GM12878 (cell line): ENCODE measurements around the gene FANCF. TPM values are rescaled to one million over a fixed set of nuclear protein-coding genes. Genes with fewer than 3 reads are reported as not detected.

Source experiments
- ASH2L ChIP-seq: fragments of 300-600, 200-600 bp; sonication (generic); IDR thresholded peaks from 2 replicates; pipeline ENCODE4 v1.6.1; 2017; ENCODE audit warnings: low read depth, mild to moderate bottlenecking, borderline replicate concordance
- BHLHE40 ChIP-seq, 2 experiments: fragments of 450-650 bp in 1 of 2; IDR thresholded peaks; 2 replicates each; pipeline ENCODE4 v1.6.1; 2011 to 2017; ENCODE audit warnings: low read depth in 2 of 2, borderline replicate concordance in 1 of 2, improper control_type of control experiment in 1 of 2, low read length in 1 of 2, mild to moderate bottlenecking in 1 of 2
- CREM ChIP-seq: IDR thresholded peaks from 2 replicates; pipeline ENCODE4 v1.6.1; 2014; ENCODE audit warnings: antibody characterized with exemption, low read depth
- FOXM1 ChIP-seq: IDR thresholded peaks from 2 replicates; pipeline ENCODE4 v1.6.1; 2012; ENCODE audit warnings: low read depth, mild to moderate bottlenecking, inconsistent platforms, low read length, moderate library complexity
- GATAD2B ChIP-seq: fragments of 450-650 bp; conservative IDR thresholded peaks from 2 replicates; pipeline ENCODE4 v1.6.1; 2017; ENCODE audit warnings: low read depth, mild to moderate bottlenecking, moderate library complexity
- HCFC1 ChIP-seq: fragments of 150-350 bp; IDR thresholded peaks from 2 replicates; pipeline ENCODE4 v1.6.1; 2014; ENCODE audit warnings: low read length
- HDAC6 ChIP-seq: fragments of 200-600 bp; sonication (generic); IDR thresholded peaks from one replicate; pipeline ENCODE4 v1.8.0; 2017; ENCODE audit warnings: antibody characterized with exemption; ENCODE audit not compliant: unreplicated experiment
- IRF4 ChIP-seq: IDR thresholded peaks from 2 replicates; pipeline ENCODE4 v1.6.1; 2011; ENCODE audit warnings: low read depth, low read length
- MYB ChIP-seq: fragments of 150-350 bp; IDR thresholded peaks from 2 replicates; pipeline ENCODE4 v1.6.1; 2014; ENCODE audit warnings: mild to moderate bottlenecking, low read depth, low read length, borderline replicate concordance
- NFYB ChIP-seq: IDR thresholded peaks from 2 replicates; pipeline ENCODE4 v1.6.1; 2011; ENCODE audit warnings: low read depth, mild to moderate bottlenecking, low read length, improper control_type of control experiment, moderate library complexity; ENCODE audit not compliant: insufficient read depth
- NR2C1 ChIP-seq: fragments of 450-650 bp; IDR thresholded peaks from 2 replicates; pipeline ENCODE4 v1.6.1; 2017; ENCODE audit warnings: antibody characterized with exemption, mild to moderate bottlenecking, moderate library complexity
- RFX5 ChIP-seq: IDR thresholded peaks from 2 replicates; pipeline ENCODE4 v1.6.1; 2011; ENCODE audit warnings: low read depth, low read length, improper control_type of control experiment
- SMAD5 ChIP-seq: IDR thresholded peaks from 2 replicates; pipeline ENCODE4 v1.6.1; 2016; ENCODE audit warnings: antibody characterized with exemption, low read depth
- SMC3 ChIP-seq: IDR thresholded peaks from 2 replicates; pipeline ENCODE4 v1.6.1; 2011; ENCODE audit warnings: low read length, improper control_type of control experiment, borderline replicate concordance
- SREBF1 ChIP-seq: IDR thresholded peaks from 2 replicates; pipeline ENCODE4 v1.6.1; 2012; ENCODE audit warnings: mild to moderate bottlenecking, low read length
- TCF3 ChIP-seq: IDR thresholded peaks from 2 replicates; pipeline ENCODE4 v1.6.1; 2012; ENCODE audit warnings: low read depth, mild to moderate bottlenecking, low read length, borderline replicate concordance; ENCODE audit not compliant: insufficient read depth
- YBX1 ChIP-seq: fragments of 450-650 bp; IDR thresholded peaks from 2 replicates; pipeline ENCODE4 v1.6.1; 2016; ENCODE audit warnings: antibody characterized with exemption
- YY1 ChIP-seq: IDR thresholded peaks from 2 replicates; pipeline ENCODE4 v1.6.1; 2011; ENCODE audit warnings: low read depth, mild to moderate bottlenecking, low read length
- ZSCAN29 ChIP-seq: fragments of 450-650 bp; IDR thresholded peaks from 2 replicates; pipeline ENCODE4 v1.6.1; 2017; ENCODE audit warnings: mild to moderate bottlenecking, moderate library complexity
- polyA plus RNA-seq, 11 experiments: library from polyadenylated mRNA; depleted of rRNA in 4 of 11; unstranded in 6 of 11; stranded (reverse) in 5 of 11; fragments of >200 nt; fragmentation: Nextera tagmentation in 4 of 11; fragmentation: Illumina TruSeq in 1 of 11; extraction: Ambion mirVana in 4 of 11; extraction: Trizol in 1 of 11; gene quantifications; 1 replicate in 1 of 11; 2 replicates in 10 of 11; pipeline versions ENCODE4 v1.2.1 to v1.2.3, GENCODE V29; 2011 to 2016; ENCODE audit warnings: inconsistent platforms in 2 of 11, missing spikeins in 2 of 11, low read depth in 1 of 11
- total RNA-seq, 4 experiments: library from RNA; depleted of rRNA in 3 of 4; stranded (reverse); fragments of >200 nt in 3 of 4; fragmentation: Illumina TruSeq in 1 of 4; extraction: Trizol in 1 of 4; gene quantifications; 2 replicates each; pipeline versions ENCODE4 v1.2.1 to v1.2.3, GENCODE V29; 2013 to 2021
- TF ChIP-seq, protein P1 (sequence below): IDR thresholded peaks from 2 replicates; pipeline ENCODE4 v1.6.1; 2012; ENCODE audit warnings: low read depth, low read length, improper control_type of control experiment
- TF ChIP-seq, protein P2 (sequence below): fragments of 450-650 bp; IDR thresholded peaks from 2 replicates; pipeline ENCODE4 v1.6.1; 2017; ENCODE audit warnings: low read depth, mild to moderate bottlenecking, moderate library complexity
- TF ChIP-seq, protein P3 (sequence below): fragments of 450-650 bp; IDR thresholded peaks from 2 replicates; pipeline ENCODE4 v1.6.1; 2017; ENCODE audit warnings: mild to moderate bottlenecking, low read depth, inconsistent platforms; ENCODE audit not compliant: poor library complexity, severe bottlenecking

The FANCF gene
- total and polyA plus RNA-seq, 10 of the 15 experiments (the other 5 are each of a cell fraction or from before 2014, with no cell fraction given) = 1.6 to 19.9 (median 12.2) TPM

GRCh38 chr11:22668005-22668796, 42.6 kb upstream of the FANCF start (continued):
- TF ChIP-seq NFYB = no peak
- no peak for TF ChIP-seq RFX5
- 0 out of 2 replicates have a peak, but pooled peaks have one; percentile 38 for TF ChIP-seq GATAD2B
- TF ChIP-seq SREBF1 = no peak
- TF ChIP-seq MYB = 0 out of 2 replicates have a peak, but pooled peaks have one; percentile 45
- TF ChIP-seq CREM = no peak
- TF ChIP-seq SMC3 = no peak
- no peak for TF ChIP-seq ASH2L
- TF ChIP-seq HDAC6 = no peak
- TF ChIP-seq, protein P1, sequence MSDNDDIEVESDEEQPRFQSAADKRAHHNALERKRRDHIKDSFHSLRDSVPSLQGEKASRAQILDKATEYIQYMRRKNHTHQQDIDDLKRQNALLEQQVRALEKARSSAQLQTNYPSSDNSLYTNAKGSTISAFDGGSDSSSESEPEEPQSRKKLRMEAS = no peak
- TF ChIP-seq FOXM1 = peak; percentile 61; the same call in 1 of the 2 replicates
- TF ChIP-seq NR2C1 = no peak
- TF ChIP-seq TCF3 = no peak
- no peak for TF ChIP-seq HCFC1
- TF ChIP-seq SMAD5 = no peak
- TF ChIP-seq, protein P2, sequence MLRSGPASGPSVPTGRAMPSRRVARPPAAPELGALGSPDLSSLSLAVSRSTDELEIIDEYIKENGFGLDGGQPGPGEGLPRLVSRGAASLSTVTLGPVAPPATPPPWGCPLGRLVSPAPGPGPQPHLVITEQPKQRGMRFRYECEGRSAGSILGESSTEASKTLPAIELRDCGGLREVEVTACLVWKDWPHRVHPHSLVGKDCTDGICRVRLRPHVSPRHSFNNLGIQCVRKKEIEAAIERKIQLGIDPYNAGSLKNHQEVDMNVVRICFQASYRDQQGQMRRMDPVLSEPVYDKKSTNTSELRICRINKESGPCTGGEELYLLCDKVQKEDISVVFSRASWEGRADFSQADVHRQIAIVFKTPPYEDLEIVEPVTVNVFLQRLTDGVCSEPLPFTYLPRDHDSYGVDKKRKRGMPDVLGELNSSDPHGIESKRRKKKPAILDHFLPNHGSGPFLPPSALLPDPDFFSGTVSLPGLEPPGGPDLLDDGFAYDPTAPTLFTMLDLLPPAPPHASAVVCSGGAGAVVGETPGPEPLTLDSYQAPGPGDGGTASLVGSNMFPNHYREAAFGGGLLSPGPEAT = 0 out of 2 replicates have a peak, but pooled peaks have one; percentile 54
- TF ChIP-seq, protein P3, sequence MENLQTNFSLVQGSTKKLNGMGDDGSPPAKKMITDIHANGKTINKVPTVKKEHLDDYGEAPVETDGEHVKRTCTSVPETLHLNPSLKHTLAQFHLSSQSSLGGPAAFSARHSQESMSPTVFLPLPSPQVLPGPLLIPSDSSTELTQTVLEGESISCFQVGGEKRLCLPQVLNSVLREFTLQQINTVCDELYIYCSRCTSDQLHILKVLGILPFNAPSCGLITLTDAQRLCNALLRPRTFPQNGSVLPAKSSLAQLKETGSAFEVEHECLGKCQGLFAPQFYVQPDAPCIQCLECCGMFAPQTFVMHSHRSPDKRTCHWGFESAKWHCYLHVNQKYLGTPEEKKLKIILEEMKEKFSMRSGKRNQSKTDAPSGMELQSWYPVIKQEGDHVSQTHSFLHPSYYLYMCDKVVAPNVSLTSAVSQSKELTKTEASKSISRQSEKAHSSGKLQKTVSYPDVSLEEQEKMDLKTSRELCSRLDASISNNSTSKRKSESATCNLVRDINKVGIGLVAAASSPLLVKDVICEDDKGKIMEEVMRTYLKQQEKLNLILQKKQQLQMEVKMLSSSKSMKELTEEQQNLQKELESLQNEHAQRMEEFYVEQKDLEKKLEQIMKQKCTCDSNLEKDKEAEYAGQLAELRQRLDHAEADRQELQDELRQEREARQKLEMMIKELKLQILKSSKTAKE = no peak
- TF ChIP-seq IRF4 = no peak
- no peak for TF ChIP-seq BHLHE40 (IDR thresholded peaks at IDR 0.05; ENCODE audit: borderline replicate concordance in 1 of 2, low read depth in 2 of 2, low read length in 1 of 2)
- no peak for TF ChIP-seq YY1
- no peak for TF ChIP-seq YBX1
- no peak for TF ChIP-seq ZSCAN29
